GM19238 (cell line): Measurements from ENCODE around the gene BUD13.
"Not testable (repeated sequence)": the region's sequence is repeated elsewhere in the genome, so short reads cannot be mapped to it uniquely, and the experiment has no call there.

Experiments
- DNase-seq: peaks from one replicate; pipeline ENCODE4 v3.0.0; 2011; ENCODE audit warnings: low spot score; ENCODE audit not compliant: insufficient read length

The BUD13 gene

GRCh38 chr11:116762132-116762531, 10.7 kb downstream of the BUD13 start:
- no peak for DNase-seq

GRCh38 chr11:116756044-116756443, 16.7 kb downstream of the BUD13 start:
- not testable (repeated sequence) for DNase-seq

- no peak for DNase-seq
These were observed 22.6 kb downstream of the BUD13 start for GRCh38 chr11:116750070-116750718.

- no peak for DNase-seq
These were observed 30.7 kb downstream of the BUD13 start for GRCh38 chr11:116742104-116742503.

- no peak for DNase-seq
These were observed 32.0 kb downstream of the BUD13 start for GRCh38 chr11:116740741-116741140.

- DNase-seq, result no peak
These were observed 33.8 kb downstream of the BUD13 start for GRCh38 chr11:116738975-116739374.

GRCh38 chr11:116736763-116737162, 36.0 kb downstream of the BUD13 start:
- DNase-seq, result no peak

GRCh38 chr11:116733969-116734508, 38.7 kb downstream of the BUD13 start:
- DNase-seq, result no peak

- DNase-seq, result no peak
These were observed 39.6 kb downstream of the BUD13 start for GRCh38 chr11:116733043-116733755.

GRCh38 chr11:116732271-116733042, 40.3 kb downstream of the BUD13 start:
- DNase-seq, result peak; percentile 80

GRCh38 chr11:116731821-116732220, 41.0 kb downstream of the BUD13 start:
- DNase-seq, result no peak

- no peak for DNase-seq
These were observed 41.6 kb downstream of the BUD13 start for GRCh38 chr11:116731097-116731761.

GRCh38 chr11:116730601-116731000, 42.2 kb downstream of the BUD13 start:
- DNase-seq, result no peak

- DNase-seq, result no peak
These were observed 42.6 kb downstream of the BUD13 start for GRCh38 chr11:116730241-116730561.

GRCh38 chr11:116729501-116730240, 43.1 kb downstream of the BUD13 start:
- DNase-seq, result no peak

GRCh38 chr11:116727990-116728389, 44.8 kb downstream of the BUD13 start:
- no peak for DNase-seq

- DNase-seq, result no peak
These were observed 47.2 kb downstream of the BUD13 start for GRCh38 chr11:116725434-116726221.

GRCh38 chr11:116724813-116725212, 48.0 kb downstream of the BUD13 start:
- DNase-seq, result no peak

- DNase-seq, result no peak
These were observed 49.3 kb downstream of the BUD13 start for GRCh38 chr11:116723511-116723910.

GRCh38 chr11:116721988-116722387, 50.8 kb downstream of the BUD13 start:
- DNase-seq, result no peak
